Ishikawa (cell line): ENCODE results near the gene CDH23.

ENCODE experiments used
- CEBPB ChIP-seq: IDR thresholded peaks from 2 replicates; pipeline ENCODE4 v1.6.1; 2012
- EP300 ChIP-seq: IDR thresholded peaks from 2 replicates; pipeline ENCODE4 v1.6.1; 2012; ENCODE audit warnings: borderline replicate concordance
- FOXM1 ChIP-seq: IDR thresholded peaks from 2 replicates; pipeline ENCODE4 v1.6.1; 2012; ENCODE audit warnings: low read depth, borderline replicate concordance
- RAD21 ChIP-seq: IDR thresholded peaks from 2 replicates; pipeline ENCODE4 v1.6.1; 2012; ENCODE audit warnings: low read depth
- ZBTB7A ChIP-seq: IDR thresholded peaks from 2 replicates; pipeline ENCODE4 v1.6.1; 2012; ENCODE audit warnings: low read depth
- TF ChIP-seq, protein P1 (sequence below): IDR thresholded peaks from 2 replicates; pipeline ENCODE4 v1.6.1; 2012; ENCODE audit warnings: low read depth, mild to moderate bottlenecking
- TF ChIP-seq, protein P2 (sequence below): IDR thresholded peaks from 2 replicates; pipeline ENCODE4 v1.6.1; 2012

DNA sequence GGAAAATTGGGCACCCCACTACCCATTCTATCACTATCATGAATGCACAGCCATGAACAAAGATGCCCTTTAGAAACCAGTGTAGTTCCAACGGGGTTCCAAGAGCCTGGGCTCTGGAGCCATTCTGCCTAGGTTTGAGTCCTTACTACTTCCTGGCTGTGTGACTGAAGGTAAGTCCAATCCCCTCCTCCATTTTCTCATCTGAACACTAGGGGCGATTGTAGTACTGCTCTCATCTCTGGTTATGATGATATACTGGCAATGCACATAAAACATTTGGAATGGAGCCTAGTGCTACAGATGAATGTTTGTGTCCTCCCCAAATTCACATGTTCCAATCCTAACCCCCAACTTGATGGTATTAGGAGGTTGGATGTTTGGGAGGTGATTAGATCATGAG is 28.1 kb upstream of the CDH23 start:
- TF ChIP-seq FOXM1 (no peak), EP300 (no peak), ZBTB7A (no peak), RAD21 (no peak), CEBPB (no peak)
- TF ChIP-seq, protein P1, sequence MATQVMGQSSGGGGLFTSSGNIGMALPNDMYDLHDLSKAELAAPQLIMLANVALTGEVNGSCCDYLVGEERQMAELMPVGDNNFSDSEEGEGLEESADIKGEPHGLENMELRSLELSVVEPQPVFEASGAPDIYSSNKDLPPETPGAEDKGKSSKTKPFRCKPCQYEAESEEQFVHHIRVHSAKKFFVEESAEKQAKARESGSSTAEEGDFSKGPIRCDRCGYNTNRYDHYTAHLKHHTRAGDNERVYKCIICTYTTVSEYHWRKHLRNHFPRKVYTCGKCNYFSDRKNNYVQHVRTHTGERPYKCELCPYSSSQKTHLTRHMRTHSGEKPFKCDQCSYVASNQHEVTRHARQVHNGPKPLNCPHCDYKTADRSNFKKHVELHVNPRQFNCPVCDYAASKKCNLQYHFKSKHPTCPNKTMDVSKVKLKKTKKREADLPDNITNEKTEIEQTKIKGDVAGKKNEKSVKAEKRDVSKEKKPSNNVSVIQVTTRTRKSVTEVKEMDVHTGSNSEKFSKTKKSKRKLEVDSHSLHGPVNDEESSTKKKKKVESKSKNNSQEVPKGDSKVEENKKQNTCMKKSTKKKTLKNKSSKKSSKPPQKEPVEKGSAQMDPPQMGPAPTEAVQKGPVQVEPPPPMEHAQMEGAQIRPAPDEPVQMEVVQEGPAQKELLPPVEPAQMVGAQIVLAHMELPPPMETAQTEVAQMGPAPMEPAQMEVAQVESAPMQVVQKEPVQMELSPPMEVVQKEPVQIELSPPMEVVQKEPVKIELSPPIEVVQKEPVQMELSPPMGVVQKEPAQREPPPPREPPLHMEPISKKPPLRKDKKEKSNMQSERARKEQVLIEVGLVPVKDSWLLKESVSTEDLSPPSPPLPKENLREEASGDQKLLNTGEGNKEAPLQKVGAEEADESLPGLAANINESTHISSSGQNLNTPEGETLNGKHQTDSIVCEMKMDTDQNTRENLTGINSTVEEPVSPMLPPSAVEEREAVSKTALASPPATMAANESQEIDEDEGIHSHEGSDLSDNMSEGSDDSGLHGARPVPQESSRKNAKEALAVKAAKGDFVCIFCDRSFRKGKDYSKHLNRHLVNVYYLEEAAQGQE: no peak
- TF ChIP-seq, protein P2, sequence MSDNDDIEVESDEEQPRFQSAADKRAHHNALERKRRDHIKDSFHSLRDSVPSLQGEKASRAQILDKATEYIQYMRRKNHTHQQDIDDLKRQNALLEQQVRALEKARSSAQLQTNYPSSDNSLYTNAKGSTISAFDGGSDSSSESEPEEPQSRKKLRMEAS: no peak
